Liver (tissue), 9 donors: ENCODE data around the gene EXOC6B. TPM values are rescaled to one million over a fixed set of nuclear protein-coding genes. Genes with fewer than 3 reads are reported as not detected.

Source experiments
- DNase-seq: peaks from one replicate; pipeline ENCODE4 v3.0.0-alpha.2; 2017; ENCODE audit warnings: low spot score
- H3K27ac ChIP-seq, 2 donors: one replicate each; pipeline ENCODE4 v1.7.0; 2013; ENCODE audit warnings: inconsistent platforms in 2 of 2, low read length in 2 of 2, control low read depth in 1 of 2, low read depth in 1 of 2, mild to moderate bottlenecking in 1 of 2
- H3K27me3 ChIP-seq, 4 donors: one replicate each; pipeline versions ENCODE4 v1.6.1 to v1.7.0; 2013; ENCODE audit warnings: low read length in 3 of 4, inconsistent platforms in 1 of 4, mild to moderate bottlenecking in 1 of 4, moderate library complexity in 1 of 4; ENCODE audit not compliant: control insufficient read depth in 4 of 4, insufficient read depth in 4 of 4
- H3K36me3 ChIP-seq, 4 donors: one replicate each; pipeline versions ENCODE4 v1.6.1 to v1.7.0; 2013; ENCODE audit warnings: low read length in 3 of 4, mild to moderate bottlenecking in 3 of 4, low read depth in 1 of 4, moderate library complexity in 1 of 4; ENCODE audit not compliant: control insufficient read depth in 4 of 4, insufficient read depth in 3 of 4
- H3K4me1 ChIP-seq, 4 donors: one replicate each; pipeline versions ENCODE4 v1.6.1 to v1.7.0; 2013; ENCODE audit warnings: low read length in 3 of 4, mild to moderate bottlenecking in 3 of 4, moderate library complexity in 1 of 4; ENCODE audit not compliant: control insufficient read depth in 4 of 4, insufficient read depth in 4 of 4
- H3K4me3 ChIP-seq, 3 donors: one replicate each; pipeline versions ENCODE4 v1.6.1 to v1.7.0; 2013; ENCODE audit warnings: low read length in 3 of 3, control low read depth in 1 of 3, low read depth in 1 of 3, mild to moderate bottlenecking in 1 of 3
- H3K9ac ChIP-seq, 2 donors: one replicate each; pipeline ENCODE4 v1.7.0; 2013; ENCODE audit warnings: low read length in 2 of 2, mild to moderate bottlenecking in 2 of 2, moderate library complexity in 2 of 2, control low read depth in 1 of 2, low read depth in 1 of 2
- H3K9me3 ChIP-seq, 4 donors: one replicate each; pipeline versions ENCODE4 v1.6.1 to v1.7.0; 2013; ENCODE audit warnings: low read length in 3 of 4; ENCODE audit not compliant: control insufficient read depth in 4 of 4
- ATF3 ChIP-seq: IDR thresholded peaks from 2 replicates; pipeline ENCODE4 v1.6.1; 2016; ENCODE audit warnings: antibody characterized with exemption
- CTCF ChIP-seq: fragments of 150-350 bp; IDR thresholded peaks from 2 replicates; pipeline ENCODE4 v1.5.1; 2017; ENCODE audit warnings: improper control_type of control experiment, low read depth, low read length; ENCODE audit not compliant: missing input control
- EGR1 ChIP-seq, 2 donors: IDR thresholded peaks; 2 replicates each; pipeline ENCODE4 v1.6.1; 2016 to 2018; ENCODE audit warnings: antibody characterized with exemption in 2 of 2, low read depth in 2 of 2
- FOXA1 ChIP-seq: IDR thresholded peaks from 2 replicates; pipeline ENCODE4 v1.6.1; 2016; ENCODE audit warnings: antibody characterized with exemption
- FOXA2 ChIP-seq: IDR thresholded peaks from 2 replicates; pipeline ENCODE4 v1.6.1; 2016; ENCODE audit warnings: antibody characterized with exemption
- GABPA ChIP-seq, 2 donors: IDR thresholded peaks in 1 of 2; conservative IDR thresholded peaks in 1 of 2; 2 replicates each; pipeline ENCODE4 v1.6.1; 2016; ENCODE audit warnings: antibody characterized with exemption in 2 of 2, mild to moderate bottlenecking in 1 of 2, moderate library complexity in 1 of 2
- HNF4A ChIP-seq, 2 donors: conservative IDR thresholded peaks; 2 replicates each; pipeline ENCODE4 v1.6.1; 2016; ENCODE audit warnings: antibody characterized with exemption in 2 of 2, mild to moderate bottlenecking in 2 of 2
- HNF4G ChIP-seq: IDR thresholded peaks from 2 replicates; pipeline ENCODE4 v1.6.1; 2016; ENCODE audit warnings: antibody characterized with exemption
- JUND ChIP-seq, 2 donors: IDR thresholded peaks; 2 replicates each; pipeline ENCODE4 v1.6.1; 2016; ENCODE audit warnings: antibody characterized with exemption in 2 of 2
- MAX ChIP-seq: IDR thresholded peaks from 2 replicates; pipeline ENCODE4 v1.6.1; 2016; ENCODE audit warnings: antibody characterized with exemption
- NR2F2 ChIP-seq: IDR thresholded peaks from 2 replicates; pipeline ENCODE4 v1.6.1; 2016; ENCODE audit warnings: antibody characterized with exemption
- RAD21 ChIP-seq, 2 donors: IDR thresholded peaks; 2 replicates each; pipeline ENCODE4 v1.6.1; 2016; ENCODE audit warnings: antibody characterized with exemption in 2 of 2, mild to moderate bottlenecking in 2 of 2
- REST ChIP-seq: IDR thresholded peaks from 2 replicates; pipeline ENCODE4 v1.6.1; 2016; ENCODE audit warnings: antibody characterized with exemption, mild to moderate bottlenecking
- RXRA ChIP-seq, 2 donors: IDR thresholded peaks; 2 replicates each; pipeline ENCODE4 v1.6.1; 2017 to 2018; ENCODE audit warnings: antibody characterized with exemption in 2 of 2, mild to moderate bottlenecking in 1 of 2
- SP1 ChIP-seq: IDR thresholded peaks from 2 replicates; pipeline ENCODE4 v1.6.1; 2018; ENCODE audit warnings: antibody characterized with exemption, mild to moderate bottlenecking
- TAF1 ChIP-seq: conservative IDR thresholded peaks from 2 replicates; pipeline ENCODE4 v1.6.1; 2016; ENCODE audit warnings: antibody characterized with exemption, mild to moderate bottlenecking
- YY1 ChIP-seq: IDR thresholded peaks from 2 replicates; pipeline ENCODE4 v1.6.1; 2016; ENCODE audit warnings: antibody characterized with exemption, mild to moderate bottlenecking
- ZBTB33 ChIP-seq: IDR thresholded peaks from 2 replicates; pipeline ENCODE4 v1.6.1; 2016; ENCODE audit warnings: antibody characterized with exemption
- WGBS: extraction: QIAGEN DNeasy Blood & Tissue Kit; methylation state at CpG from one replicate; pipeline ENCODE4 v1.1.7; 2013; 5-methylcytosine and 5-hydroxymethylcytosine counted together
- polyA plus RNA-seq, 2 donors: library from polyadenylated mRNA; stranded (reverse) in 1 of 2; unstranded in 1 of 2; fragments of 200-250 nt in 1 of 2; fragments of >200 nt in 1 of 2; fragmentation: Nextera tagmentation in 1 of 2; extraction: Ambion mirVana in 1 of 2; gene quantifications; one replicate each; pipeline versions ENCODE4 v1.2.1 to v1.2.3, GENCODE V29; 2013 to 2015
- total RNA-seq, 2 donors: library from RNA; depleted of rRNA; stranded (reverse); fragments of >200 nt; gene quantifications; one replicate each; pipeline ENCODE4 v1.2.3, GENCODE V29; 2014
- donor health status: healthy.
- donor health status: healthy.
- donor health status: healthy.
- donor health status: healthy.
- donor health status: healthy.

Gene EXOC6B
- total and polyA plus RNA-seq, 4 donors = 1.7 to 9.5 (median 5.5) TPM

GRCh38 chr2:72694715-72695496 is 130.9 kb downstream of the EXOC6B start:
- Histone ChIP-seq H3K4me1 (peaks cover 5 to 18% (median 11%) of the 10 kb centered on the region in 4 donors), H3K36me3 (no peaks in the 10 kb centered on the region), H3K27ac (peak overlapping the region in 1 of 2 donors; percentile 37), H3K27me3 (no peaks in the 10 kb centered on the region), H3K9ac (peak overlapping the region in 1 of 2 donors; percentile 7), H3K9me3 (no peaks in the 10 kb centered on the region), H3K4me3 (peak overlapping the region in 2 of 3 donors; percentile 26 to 57)
- TF ChIP-seq YY1 = peak; percentile 75
- no peak for TF ChIP-seq ATF3
- TF ChIP-seq TAF1 = no peak
- no peak for TF ChIP-seq GABPA (IDR thresholded peaks at IDR 0.05 in 1 of 2, conservative IDR thresholded peaks at IDR 0.05 in 1 of 2)
- TF ChIP-seq FOXA2 = peak; percentile 98
- TF ChIP-seq SP1 = peak; percentile 91
- TF ChIP-seq HNF4G = peak; percentile 21
- TF ChIP-seq ZBTB33 = peak; percentile 49
- peak; percentile 37 to 74 for TF ChIP-seq JUND (IDR thresholded peaks at IDR 0.05)
- peak; percentile 53 for TF ChIP-seq MAX
- TF ChIP-seq RAD21 (IDR thresholded peaks at IDR 0.05) = peak; percentile 53 to 61
- TF ChIP-seq NR2F2 = peak; percentile 98
- peak; percentile 100 for TF ChIP-seq RXRA (IDR thresholded peaks at IDR 0.05)
- TF ChIP-seq FOXA1 = peak; percentile 98
- peak; percentile 74 to 76 for TF ChIP-seq HNF4A (conservative IDR thresholded peaks at IDR 0.05)
- TF ChIP-seq REST = peak; percentile 61
- peak in 1 of 2 donors; percentile 47 for TF ChIP-seq EGR1 (IDR thresholded peaks at IDR 0.05; ENCODE audit: low read depth in 2 of 2)
- TF ChIP-seq CTCF = no peak
- peak; percentile 73 for DNase-seq
- WGBS = 17% methylated on average over 9 of the region's 9 CpGs
